WERI-Rb-1 (cell line): ENCODE data around the gene ZNF683.

ENCODE experiments used
- DNase-seq: peaks from one replicate; pipeline ENCODE4 v3.0.0-alpha.2; 2020
- H3K27ac ChIP-seq: fragments of 250-450 bp; sonication (Bioruptor Pico); 2 replicates; pipeline ENCODE4 v1.5.1; 2020; ENCODE audit warnings: mild to moderate bottlenecking, moderate library complexity
- H3K27me3 ChIP-seq: fragments of 250-450 bp; sonication (Bioruptor Pico); 2 replicates; pipeline ENCODE4 v1.5.1; 2021; ENCODE audit warnings: mild to moderate bottlenecking, low read depth, moderate library complexity; ENCODE audit not compliant: insufficient read depth, severe bottlenecking
- H3K36me3 ChIP-seq: fragments of 250-450 bp; sonication (Bioruptor Pico); 2 replicates; pipeline ENCODE4 v1.5.1; 2020; ENCODE audit warnings: mild to moderate bottlenecking, moderate library complexity
- H3K4me3 ChIP-seq: 2 replicates; pipeline ENCODE4 v1.5.1; 2011; ENCODE audit warnings: low read depth, mild to moderate bottlenecking, control low read depth, low read length
- H3K9me3 ChIP-seq: fragments of 250-450 bp; sonication (Bioruptor Pico); 2 replicates; pipeline ENCODE4 v1.5.1; 2021; ENCODE audit warnings: mild to moderate bottlenecking, moderate library complexity; ENCODE audit not compliant: severe bottlenecking
- CTCF ChIP-seq: IDR thresholded peaks from 2 replicates; pipeline ENCODE4 v1.5.1; 2011; ENCODE audit warnings: low read depth, mild to moderate bottlenecking, control low read depth, inconsistent platforms, low read length

Gene ZNF683

GRCh38 chr1:26317612-26318337, 54.8 kb downstream of the ZNF683 start, which contains the start of gene CD52:
Gene CD52 (plus strand): TSS chr1:26317958. CDS start chr1:26318018, 60 bp downstream.
- Histone ChIP-seq H3K9me3 (no peaks in the 10 kb centered on the region), H3K36me3 (peaks cover 9% of the 10 kb centered on the region), H3K4me3 (no peak within 1 kb of the TSS), H3K27ac (peak within 1 kb of the TSS; percentile 55), H3K27me3 (no peaks in the 10 kb centered on the region)
- DNase-seq: peak; percentile 80
- TF ChIP-seq CTCF: no peak

- Histone ChIP-seq H3K27ac (peak overlapping the region; percentile 55), H3K4me3 (no peak overlapping the region)
Observed at GRCh38 chr1:26317146-26317545, 55.4 kb downstream of the ZNF683 start.

GRCh38 chr1:26315874-26316850, 56.4 kb downstream of the ZNF683 start:
- no peak for DNase-seq
- Histone ChIP-seq H3K36me3 (no peaks in the 10 kb centered on the region; the same call in 1 of the 2 replicates), H3K4me3 (no peak overlapping the region), H3K27ac (no peak overlapping the region), H3K27me3 (no peaks in the 10 kb centered on the region), H3K9me3 (no peaks in the 10 kb centered on the region)
- TF ChIP-seq CTCF: no peak

More at GRCh38 chr1:26317146-26317545, 55.4 kb downstream of the ZNF683 start:
- no peak for TF ChIP-seq CTCF
- H3K27me3 ChIP-seq: no peaks in the 10 kb centered on the region
- H3K36me3 ChIP-seq: peaks cover 2% of the 10 kb centered on the region; the same call in 1 of the 2 replicates
- no peaks in the 10 kb centered on the region for H3K9me3 ChIP-seq
- DNase-seq: no peak

- no peaks in the 10 kb centered on the region for H3K36me3 ChIP-seq
- H3K4me3 ChIP-seq: no peak overlapping the region
- H3K27ac ChIP-seq: no peak overlapping the region
- DNase-seq: no peak
- H3K27me3 ChIP-seq: no peaks in the 10 kb centered on the region
- H3K9me3 ChIP-seq: no peaks in the 10 kb centered on the region
- no peak for TF ChIP-seq CTCF
Observed at GRCh38 chr1:26314501-26314900, 58.0 kb downstream of the ZNF683 start.
